GM19328 (cell line): ENCODE measurements around the gene SSMEM1.
"Not testable (repeated sequence)": the region's sequence is repeated elsewhere in the genome, so short reads cannot be mapped to it uniquely, and the experiment has no call there.

Source experiments
- ATAC-seq: cut with Tn5 transposase; IDR thresholded peaks from one replicate; pipeline ENCODE4 v1.9.1; 2021; ENCODE audit warnings: mild to moderate bottlenecking, moderate library complexity; ENCODE audit not compliant: unreplicated experiment

The SSMEM1 gene

DNA sequence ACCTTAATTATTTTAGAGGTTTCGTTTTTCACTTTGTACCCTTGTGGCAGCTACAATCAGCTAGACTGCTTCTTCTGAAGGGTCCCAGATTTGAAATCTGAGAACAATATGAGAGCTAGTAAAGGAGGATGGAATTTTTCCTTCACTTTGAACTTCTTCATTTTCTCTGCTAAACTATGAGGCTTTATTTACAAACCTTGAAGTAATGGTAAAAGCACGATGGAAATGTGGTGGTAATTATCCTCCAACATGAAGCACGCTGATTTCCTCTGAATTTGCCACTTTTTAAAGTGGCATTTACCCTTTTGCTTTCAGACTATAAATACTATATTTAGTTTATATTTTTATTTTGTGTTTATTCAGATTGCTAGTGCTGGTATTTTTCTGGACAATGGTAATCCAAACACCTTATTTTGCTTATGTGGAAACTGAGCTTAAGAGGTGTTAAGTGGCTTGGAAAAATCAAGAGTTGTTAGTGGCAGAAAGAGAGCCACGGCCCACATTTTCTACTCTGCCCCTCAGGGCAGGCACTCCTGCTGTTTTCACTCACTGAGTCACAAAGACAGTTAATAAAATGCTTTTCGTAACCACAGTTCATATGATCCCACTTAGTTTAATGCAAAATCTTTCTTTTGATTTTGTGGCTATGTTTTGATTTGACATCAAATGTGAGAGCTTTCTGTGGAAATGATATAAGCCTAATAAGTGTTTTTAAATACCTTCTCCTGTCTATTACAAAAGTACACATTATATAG, 2.7 kb downstream of the SSMEM1 start:
- no peak for ATAC-seq

GRCh38 chr7:130213828-130214227, 6.2 kb downstream of the SSMEM1 start:
- no peak for ATAC-seq

DNA sequence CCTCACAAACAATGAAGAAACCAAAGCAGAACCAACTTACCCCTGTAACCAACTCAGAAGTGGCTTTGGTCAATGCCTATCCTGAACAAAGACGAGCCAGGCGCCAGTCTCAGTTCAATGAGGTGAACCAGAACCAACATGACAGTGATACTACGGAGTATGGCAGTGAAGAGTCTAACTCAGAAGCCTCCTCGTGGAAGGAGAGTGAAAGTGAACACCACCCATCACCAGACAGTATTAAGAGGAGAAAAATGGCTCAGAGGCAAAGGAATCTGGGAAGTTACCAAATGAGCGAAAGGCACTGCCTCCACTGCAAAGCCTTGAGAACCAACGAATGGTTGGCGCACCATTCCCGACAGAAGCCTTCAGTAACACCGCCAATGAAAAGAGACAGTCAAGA, 8.4 kb downstream of the SSMEM1 start:
- ATAC-seq: no peak

DNA sequence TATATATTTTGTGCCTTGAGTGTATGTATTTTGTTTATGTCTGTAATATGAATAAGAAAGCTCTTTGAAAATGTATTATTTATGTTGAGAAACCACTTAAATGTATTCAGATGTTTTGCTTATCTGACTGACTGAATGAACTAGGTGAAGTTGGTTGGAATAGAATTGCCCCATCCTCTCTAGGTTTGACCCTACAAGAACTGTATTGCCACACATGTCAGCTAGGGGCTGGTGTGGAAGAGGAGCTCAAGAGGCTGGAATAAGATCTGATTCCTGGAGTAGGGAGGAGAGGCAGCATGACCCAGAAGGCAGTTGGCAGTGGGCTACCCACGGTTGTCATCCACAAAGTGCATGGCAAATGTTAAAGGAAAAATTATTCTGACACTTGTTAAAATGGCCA, 9.1 kb downstream of the SSMEM1 start:
- no peak for ATAC-seq

GRCh38 chr7:130218806-130219620, 11.4 kb downstream of the SSMEM1 start:
- ATAC-seq: no peak

DNA sequence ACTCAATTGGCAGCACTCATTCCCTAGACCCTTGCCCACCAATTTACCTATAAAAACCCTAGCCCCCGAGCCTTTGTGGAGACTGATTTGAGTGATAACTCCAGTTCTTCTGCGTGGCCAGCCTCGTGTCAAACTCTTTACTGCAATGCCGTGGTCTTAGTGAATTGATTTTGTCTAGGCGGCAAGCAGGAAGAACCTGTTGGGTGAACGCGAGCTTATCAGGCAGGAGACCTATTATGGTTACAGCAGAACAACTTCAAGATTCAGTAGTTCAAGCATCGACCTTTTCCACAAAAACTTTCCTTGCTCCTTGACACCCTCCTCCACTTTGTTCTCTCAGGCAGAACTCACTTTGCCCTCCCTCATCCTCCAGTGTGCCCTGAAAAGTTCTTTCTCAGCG, 12.2 kb downstream of the SSMEM1 start:
- ATAC-seq: no peak

GRCh38 chr7:130221746-130222145, 14.1 kb downstream of the SSMEM1 start:
- no peak for ATAC-seq

DNA sequence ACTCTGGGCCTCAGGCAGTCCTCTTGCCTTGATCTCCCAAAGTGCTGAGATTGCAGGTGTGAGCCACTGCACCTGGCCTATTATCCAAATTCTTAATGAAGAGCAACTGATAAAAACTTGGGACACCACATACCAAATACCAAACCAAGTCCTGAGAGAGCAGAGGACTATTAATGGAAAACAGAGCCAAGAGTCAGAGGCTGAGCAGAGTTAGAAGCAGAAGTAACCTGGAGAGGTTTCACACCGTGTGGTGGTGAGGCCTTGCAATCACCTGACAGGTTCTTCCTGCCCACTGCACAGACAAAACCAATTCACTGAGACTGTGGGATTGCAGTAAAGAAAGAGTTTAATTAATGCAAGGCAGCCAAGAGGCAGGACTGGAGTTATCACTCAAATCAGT, 16.0 kb downstream of the SSMEM1 start:
- ATAC-seq: no peak

DNA sequence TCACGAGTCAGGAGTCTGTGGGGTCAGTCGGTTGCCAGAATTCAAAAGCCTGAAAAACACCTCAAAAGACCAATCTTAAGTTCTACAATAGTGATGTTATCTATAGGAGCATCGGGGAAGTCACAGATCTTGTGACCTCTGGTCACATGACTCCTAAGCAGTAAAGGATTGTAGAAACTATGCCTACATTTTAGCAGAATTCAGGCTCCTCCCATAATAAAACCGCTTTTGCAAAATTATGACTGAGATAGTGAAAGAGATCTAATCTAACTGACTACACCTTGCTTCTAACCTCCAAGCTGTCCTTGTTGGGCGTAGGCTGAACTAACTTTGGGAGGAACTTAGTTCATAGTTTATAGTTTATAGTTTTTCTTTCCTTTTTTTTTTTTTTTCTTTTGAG, 16.6 kb downstream of the SSMEM1 start:
- no peak for ATAC-seq

- ATAC-seq: not testable (repeated sequence)
These were observed 17.3 kb downstream of the SSMEM1 start for GRCh38 chr7:130224923-130225322.

GRCh38 chr7:130226333-130226732, 18.7 kb downstream of the SSMEM1 start:
- no peak for ATAC-seq

DNA sequence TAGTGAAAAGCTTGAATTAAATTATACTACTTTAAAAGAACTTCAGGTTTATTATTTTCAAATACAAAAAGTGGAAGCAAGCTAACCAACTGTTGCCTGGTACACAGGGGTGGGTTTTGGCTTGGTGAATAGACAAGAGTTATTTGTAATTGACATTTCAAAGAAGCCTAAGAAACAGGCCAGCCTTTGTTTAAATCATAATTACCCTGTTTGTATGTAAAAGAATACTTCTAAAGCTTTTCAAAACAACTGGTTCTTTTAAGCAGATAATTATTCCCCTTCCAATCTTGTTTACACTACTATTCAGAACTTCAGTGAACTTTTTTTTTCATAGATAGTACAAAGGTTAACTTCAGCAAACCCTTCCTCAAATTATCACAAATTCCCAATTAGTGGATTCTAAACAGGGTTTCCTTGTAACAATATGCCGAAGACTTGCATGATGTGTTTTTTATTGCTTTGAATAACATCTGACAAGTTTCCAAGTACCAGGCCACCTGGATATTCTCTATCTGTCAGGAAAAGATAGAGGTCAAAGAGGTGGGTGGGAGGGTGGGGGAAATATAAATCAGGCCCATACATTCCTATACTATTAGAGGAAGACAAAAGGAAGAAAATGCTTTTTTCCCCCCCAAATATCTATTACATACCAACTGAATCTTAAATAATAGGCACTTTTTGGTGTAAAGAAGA, 20.4 kb downstream of the SSMEM1 start:
- no peak for ATAC-seq

DNA sequence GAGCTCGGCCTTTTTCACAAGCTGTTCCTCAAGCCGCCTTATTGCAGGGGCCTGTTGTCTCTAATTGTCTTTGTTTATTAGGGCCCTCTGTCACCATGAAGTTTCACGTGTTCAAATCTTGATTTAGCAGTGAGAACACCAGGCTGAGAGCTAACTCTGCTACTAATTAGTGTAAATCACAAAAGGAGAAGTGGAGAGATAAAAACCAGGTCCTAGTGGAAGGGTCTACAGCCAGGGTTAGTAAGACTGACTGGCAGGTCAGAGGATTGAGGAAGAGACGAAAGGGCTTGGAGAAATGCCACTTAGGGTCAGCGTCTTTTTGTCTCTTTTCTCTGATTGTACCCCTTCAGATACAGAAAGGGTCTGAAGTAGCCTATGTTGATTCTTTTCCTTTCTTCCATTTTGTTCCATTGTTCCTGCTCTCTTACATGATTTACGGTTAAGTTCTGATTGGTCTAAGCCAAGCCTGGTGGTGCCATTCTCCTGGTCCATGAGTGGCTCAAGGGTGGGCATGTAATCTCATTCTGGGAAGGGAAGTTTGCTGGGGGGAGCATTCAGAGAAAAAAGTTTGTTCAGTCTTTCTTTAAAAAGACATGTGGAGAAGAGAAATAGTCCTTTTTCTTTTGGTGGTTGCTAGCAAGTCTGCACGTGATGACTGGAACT, 21.3 kb downstream of the SSMEM1 start:
- no peak for ATAC-seq

GRCh38 chr7:130229981-130230380, 22.3 kb downstream of the SSMEM1 start:
- not testable (repeated sequence) for ATAC-seq

- ATAC-seq: no peak
These were observed 24.1 kb downstream of the SSMEM1 start for GRCh38 chr7:130231792-130232191.

DNA sequence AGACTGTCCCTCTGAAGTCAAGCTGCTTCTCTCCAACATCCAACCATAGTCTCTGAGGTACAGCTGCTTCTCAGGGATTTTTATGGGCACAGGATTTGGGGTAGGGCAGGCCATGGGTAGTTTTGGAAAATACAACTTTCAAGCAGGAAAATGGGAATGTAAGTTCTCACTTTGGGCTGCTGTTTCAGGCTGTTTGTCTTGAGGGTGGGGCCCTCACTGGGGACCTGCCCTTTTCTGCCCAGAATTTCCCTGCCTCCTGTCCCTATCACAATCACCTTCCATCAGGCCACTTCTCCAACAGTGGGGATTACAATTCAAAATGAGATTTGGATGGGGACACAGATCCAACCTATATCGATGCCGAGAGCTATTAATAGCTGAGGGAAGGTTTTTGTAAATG, 24.5 kb downstream of the SSMEM1 start:
- ATAC-seq: no peak

- ATAC-seq: no peak
These were observed 26.4 kb downstream of the SSMEM1 start for GRCh38 chr7:130234078-130234477.

DNA sequence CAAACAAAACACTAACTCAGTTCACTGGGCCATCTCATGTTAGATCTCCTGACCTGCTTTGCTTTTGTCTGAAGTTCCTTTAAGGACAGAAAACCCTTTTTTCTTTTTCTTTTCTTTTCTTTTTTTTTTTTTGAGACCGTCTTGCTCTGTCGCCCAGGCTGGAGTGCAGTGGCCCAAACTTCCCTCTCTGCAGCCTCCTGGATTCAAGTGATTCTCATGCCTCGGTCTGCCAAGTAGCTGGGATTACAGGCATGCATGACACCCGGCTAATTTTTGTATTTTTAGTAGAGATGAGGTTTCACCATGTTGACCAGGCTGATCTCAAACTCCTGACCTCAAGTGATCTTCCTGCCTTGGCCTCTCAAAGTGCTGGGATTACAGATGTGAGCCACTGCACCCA, 28.7 kb downstream of the SSMEM1 start:
- not testable (repeated sequence) for ATAC-seq

GRCh38 chr7:130240240-130240639, 32.6 kb downstream of the SSMEM1 start:
- ATAC-seq: no peak

GRCh38 chr7:130242198-130243014, 34.7 kb downstream of the SSMEM1 start:
- ATAC-seq: no peak
